Esophagus muscularis mucosa (tissue), 4 donors: ENCODE data around the gene NOTCH4. TPM values are rescaled to one million over a fixed set of nuclear protein-coding genes. Genes with fewer than 3 reads are reported as not detected.

ENCODE experiments used
- DNase-seq: peaks from one replicate; pipeline ENCODE4 v3.0.0-alpha.2; 2017; ENCODE audit errors: extremely low spot score
- H3K27ac ChIP-seq, 4 donors: fragments of 200-600 bp; sonication (generic); replicated peaks in 1 of 4; 1 replicate in 3 of 4; 2 replicates in 1 of 4; pipeline ENCODE4 v1.5.1; 2016 to 2019; ENCODE audit warnings: mild to moderate bottlenecking in 1 of 4
- H3K27me3 ChIP-seq, 4 donors: fragments of 200-600 bp; sonication (generic); one replicate each; pipeline versions ENCODE4 v1.5.1 to v1.6.0; 2016 to 2019
- H3K36me3 ChIP-seq, 4 donors: fragments of 200-600 bp; sonication (generic); one replicate each; pipeline ENCODE4 v1.5.1; 2016 to 2019
- H3K4me1 ChIP-seq, 4 donors: fragments of 200-600 bp; sonication (generic); one replicate each; pipeline ENCODE4 v1.5.1; 2016 to 2019
- H3K4me3 ChIP-seq, 4 donors: fragments of 200-600 bp; sonication (generic); 1 replicate in 2 of 4; 2 replicates in 2 of 4; pipeline ENCODE4 v1.5.1; 2016 to 2019; ENCODE audit warnings: mild to moderate bottlenecking in 4 of 4, moderate library complexity in 1 of 4
- H3K9me3 ChIP-seq, 4 donors: fragments of 200-600 bp; sonication (generic); 1 replicate in 3 of 4; 2 replicates in 1 of 4; pipeline ENCODE4 v1.5.1; 2016 to 2019
- CTCF ChIP-seq, 3 experiments: fragments of 200-600 bp in 2 of 3; fragments of 450-650 bp in 1 of 3; sonication (generic) in 2 of 3; IDR thresholded peaks; one replicate each; pipeline ENCODE4 v1.5.1; 2017 to 2019; ENCODE audit warnings: antibody characterized with exemption in 3 of 3, mild to moderate bottlenecking in 2 of 3, moderate library complexity in 1 of 3
- EP300 ChIP-seq: sonication (generic); formaldehyde crosslinking; IDR thresholded peaks from one replicate; pipeline ENCODE4 v1.6.1; 2017; ENCODE audit warnings: antibody characterized with exemption
- POLR2A ChIP-seq: fragments of 450-650 bp; IDR thresholded peaks from one replicate; pipeline ENCODE4 v1.6.1; 2017; ENCODE audit warnings: antibody characterized with exemption, moderate library complexity, mild to moderate bottlenecking, low read depth
- POLR2AphosphoS5 ChIP-seq, 2 donors: sonication (generic); formaldehyde crosslinking; IDR thresholded peaks; one replicate each; pipeline ENCODE4 v1.6.1; 2017; ENCODE audit warnings: antibody characterized with exemption in 2 of 2
- WGBS: methylation state at CpG from one replicate; pipeline ENCODE4 v1.1.5; 2018; 5-methylcytosine and 5-hydroxymethylcytosine counted together
- intact Hi-C: fragments of 100-400 bp; cut with DNase I; formaldehyde crosslinking; loops from one replicate; pipeline ENCODE4 v1.15.1; 2023
- total RNA-seq, 4 donors: library from RNA; depleted of rRNA; stranded (reverse); fragments of >200 nt; gene quantifications; one replicate each; pipeline versions ENCODE4 v1.1.0 to v1.2.1, GENCODE V29; 2016

NOTCH4 gene
- total RNA-seq, 4 donors from 2014 or later: 16.6 to 30.6 (median 19.8) TPM

- Histone ChIP-seq H3K9me3 (no peaks in the 10 kb centered on the region), H3K27me3 (no peaks in the 10 kb centered on the region), H3K4me3 (peak within 1 kb of the TSS; percentile 74 to 93 (median 80)), H3K4me1 (peaks cover 50 to 84% (median 81%) of the 10 kb centered on the region in 4 donors), H3K27ac (peak within 1 kb of the TSS; percentile 94 to 99 (median 96)), H3K36me3 (peaks cover 0 to 33% (median 25%) of the 10 kb centered on the region in 4 donors)
- intact Hi-C loops: no loop called here
- TF ChIP-seq POLR2A (no peak), EP300 (no peak), CTCF (IDR thresholded peaks at IDR 0.05) (peak in 1 of 3 experiments; percentile 19), POLR2AphosphoS5 (IDR thresholded peaks at IDR 0.05) (peak; percentile 77 to 80)
- 2% methylated on average over 33 of the region's 33 CpGs for WGBS
- peak; percentile 99 for DNase-seq
Measured at GRCh38 chr6:32177788-32178546, 45.9 kb downstream of the NOTCH4 start, which contains the start of gene RNF5. RNF5 (plus strand) TSS chr6:32178405; CDS start chr6:32178512, 107 bp downstream.

GRCh38 chr6:32177183-32177787 lies 46.6 kb downstream of the NOTCH4 start:
- H3K27ac ChIP-seq: peak overlapping the region; percentile 94 to 99 (median 96)
- TF ChIP-seq POLR2AphosphoS5 (IDR thresholded peaks at IDR 0.05) (peak in 1 of 2 donors; percentile 75), POLR2A (no peak)
- H3K4me3 ChIP-seq: peak overlapping the region; percentile 74 to 93 (median 80)
- peaks cover 50 to 83% (median 81%) of the 10 kb centered on the region in 4 donors for H3K4me1 ChIP-seq
- intact Hi-C loops: no loop called here
- 0% methylated on average over 17 of the region's 20 CpGs for WGBS
- H3K36me3 ChIP-seq: peaks cover 0 to 27% (median 21%) of the 10 kb centered on the region in 4 donors
- H3K27me3 ChIP-seq: no peaks in the 10 kb centered on the region
- DNase-seq: no peak
- H3K9me3 ChIP-seq: no peaks in the 10 kb centered on the region

GRCh38 chr6:32176476-32177182 lies 47.2 kb downstream of the NOTCH4 start:
- H3K4me3 ChIP-seq: peak overlapping the region; percentile 74 to 93 (median 80)
- peaks cover 0 to 22% (median 20%) of the 10 kb centered on the region in 4 donors for H3K36me3 ChIP-seq
- H3K9me3 ChIP-seq: no peaks in the 10 kb centered on the region
- H3K27me3 ChIP-seq: no peaks in the 10 kb centered on the region
- 19% methylated on average over 5 of the region's 5 CpGs for WGBS
- TF ChIP-seq CTCF (IDR thresholded peaks at IDR 0.05): no peak
- H3K27ac ChIP-seq: peak overlapping the region; percentile 94 to 99 (median 96)
- peaks cover 46 to 76% (median 75%) of the 10 kb centered on the region in 4 donors for H3K4me1 ChIP-seq
- DNase-seq: no peak
- intact Hi-C loops: no loop called here

- Histone ChIP-seq H3K36me3 (peaks cover 0 to 20% (median 17%) of the 10 kb centered on the region in 4 donors), H3K27me3 (no peaks in the 10 kb centered on the region), H3K4me3 (peak within 1 kb of the TSS; percentile 74 to 93 (median 80)), H3K27ac (peak within 1 kb of the TSS; percentile 94 to 99 (median 96)), H3K4me1 (peaks cover 39 to 69% (median 68%) of the 10 kb centered on the region in 4 donors), H3K9me3 (no peaks in the 10 kb centered on the region)
- WGBS: under 1% methylated on average over 21 of the region's 27 CpGs
- intact Hi-C loops: no loop called here
- DNase-seq: peak; percentile 98
- no peak for TF ChIP-seq CTCF (IDR thresholded peaks at IDR 0.05)
- no peak for TF ChIP-seq EP300
- peak; percentile 92 to 96 for TF ChIP-seq POLR2AphosphoS5 (IDR thresholded peaks at IDR 0.05)
- no peak for TF ChIP-seq POLR2A
Measured at GRCh38 chr6:32175711-32176475, 48.0 kb downstream of the NOTCH4 start, which contains the start of gene AGPAT1. AGPAT1 (minus strand) TSS chr6:32176084; CDS start chr6:32171496, 4,588 bp downstream.
